Measurements from ENCODE around the gene DNAJC5.
"Not testable (repeated sequence)": the region's sequence is repeated elsewhere in the genome, so short reads cannot be mapped to it uniquely, and the experiment has no call there.

The DNAJC5 gene, protein sequence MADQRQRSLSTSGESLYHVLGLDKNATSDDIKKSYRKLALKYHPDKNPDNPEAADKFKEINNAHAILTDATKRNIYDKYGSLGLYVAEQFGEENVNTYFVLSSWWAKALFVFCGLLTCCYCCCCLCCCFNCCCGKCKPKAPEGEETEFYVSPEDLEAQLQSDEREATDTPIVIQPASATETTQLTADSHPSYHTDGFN

DNA sequence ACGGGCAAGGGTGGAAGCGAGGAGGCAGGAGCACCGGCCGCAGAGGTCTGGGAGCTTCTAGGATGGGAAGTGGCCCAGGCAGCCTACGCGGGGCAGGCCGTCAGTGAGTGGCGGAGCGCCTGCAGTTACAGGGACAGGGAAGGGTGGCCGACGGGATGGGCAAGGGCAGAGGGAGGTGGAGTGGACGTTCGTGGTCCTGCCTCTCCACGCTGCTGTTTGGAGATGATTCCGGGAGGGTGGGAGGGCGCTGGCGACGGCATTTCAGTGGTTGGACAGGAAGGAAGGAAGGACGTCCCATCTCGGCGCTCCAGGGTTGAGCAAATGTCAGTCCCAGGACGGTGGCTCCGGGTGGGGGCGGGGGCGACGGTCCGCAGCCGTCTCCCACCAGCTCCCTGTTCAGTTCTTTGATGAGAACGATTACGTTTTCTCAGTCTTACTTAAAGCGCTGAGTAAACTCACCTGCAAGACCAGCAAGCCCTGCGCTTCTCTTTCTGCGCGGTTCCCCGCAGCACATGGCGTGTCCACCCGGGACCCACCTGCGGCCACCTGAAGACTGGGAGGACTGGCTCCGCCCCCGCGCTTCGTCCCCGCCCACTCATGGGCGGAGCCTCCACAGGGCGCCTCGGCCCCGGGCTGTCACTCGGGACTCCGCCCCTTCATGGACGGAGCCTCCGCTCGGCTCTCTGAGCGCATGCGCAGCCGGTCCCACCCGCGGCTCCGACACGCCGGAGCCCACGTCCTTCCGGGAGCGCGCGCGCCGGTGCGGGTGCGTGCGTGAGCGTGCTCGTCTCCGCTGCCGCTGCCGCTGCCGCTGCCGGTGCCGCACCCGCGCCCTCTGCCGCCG, at the start of gene DNAJC5:
TSS of gene DNAJC5 (plus strand) at position 769 of the 844 bp plus-strand sequence. CDS start 33,220 bp downstream, outside the sequence.
- peaks cover 1% of the 10 kb centered on the region for H3K4me1 ChIP-seq (ENCODE audit: control insufficient read depth, insufficient read depth, low read length)
- peak within 1 kb of the TSS; percentile 56; the same call in 1 of the 2 replicates for H3K4me3 ChIP-seq (ENCODE audit: low read length)
- H3K27me3 ChIP-seq (ENCODE audit: control insufficient read depth, insufficient read depth, low read length), result no peaks in the 10 kb centered on the region
- DNase-seq (ENCODE audit: low read depth, low spot score), result peak; percentile 84
- peaks cover 5% of the 10 kb centered on the region for H3K36me3 ChIP-seq (ENCODE audit: control insufficient read depth, insufficient read depth, low read length)
- WGBS (ENCODE audit: insufficient coverage, insufficient read length), result no CpG with 5 or more reads among the region's 82 CpGs
- H3K27ac ChIP-seq (ENCODE audit: low read length), result no peak within 1 kb of the TSS
- H3K9me3 ChIP-seq (ENCODE audit: control insufficient read depth, insufficient read depth, low read length), result no peaks in the 10 kb centered on the region

DNA sequence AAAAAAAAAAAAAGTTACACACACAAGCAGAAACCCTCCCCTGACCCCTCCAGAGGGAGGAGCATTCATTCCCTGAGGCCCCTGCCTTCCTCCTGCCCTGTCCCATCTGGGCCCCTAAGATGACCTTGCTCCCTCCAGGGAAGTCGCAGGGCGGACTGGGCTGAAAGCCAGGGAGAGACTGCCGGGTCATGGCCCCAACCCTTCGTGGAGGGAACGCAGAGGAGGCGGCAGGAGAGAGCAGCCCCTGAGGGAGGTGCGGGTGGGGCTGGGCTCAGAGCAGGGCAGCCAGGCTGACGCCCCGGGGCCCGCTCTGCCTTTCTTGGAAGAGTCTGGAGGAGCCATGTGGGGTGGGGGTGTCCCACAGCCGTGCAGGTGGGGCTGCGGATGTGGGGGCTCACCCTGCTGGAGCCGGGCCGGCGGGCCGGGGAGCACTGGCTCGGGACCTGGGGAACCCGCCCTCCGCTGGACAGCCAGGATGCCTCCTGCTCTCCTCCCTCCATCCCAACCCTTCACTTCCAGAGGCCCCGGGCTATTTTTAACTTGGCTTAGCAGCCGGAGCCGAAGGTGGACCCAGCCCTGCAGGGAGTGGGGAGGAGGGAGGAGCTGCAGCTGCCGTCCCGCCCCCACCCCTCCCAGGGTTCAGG, 48.7 kb upstream of the DNAJC5 start:
- no peaks in the 10 kb centered on the region for H3K9me3 ChIP-seq (ENCODE audit: control insufficient read depth, insufficient read depth, low read length)
- H3K4me3 ChIP-seq (ENCODE audit: low read length), result peak overlapping the region; percentile 19; the same call in 1 of the 2 replicates
- WGBS (ENCODE audit: insufficient coverage, insufficient read length), result no CpG with 5 or more reads among the region's 24 CpGs
- H3K27me3 ChIP-seq (ENCODE audit: control insufficient read depth, insufficient read depth, low read length), result no peaks in the 10 kb centered on the region
- DNase-seq (ENCODE audit: low read depth, low spot score), result no peak
- H3K27ac ChIP-seq (ENCODE audit: low read length), result no peak overlapping the region
- peaks cover 15% of the 10 kb centered on the region for H3K4me1 ChIP-seq (ENCODE audit: control insufficient read depth, insufficient read depth, low read length)
- no peaks in the 10 kb centered on the region for H3K36me3 ChIP-seq (ENCODE audit: control insufficient read depth, insufficient read depth, low read length)

DNA sequence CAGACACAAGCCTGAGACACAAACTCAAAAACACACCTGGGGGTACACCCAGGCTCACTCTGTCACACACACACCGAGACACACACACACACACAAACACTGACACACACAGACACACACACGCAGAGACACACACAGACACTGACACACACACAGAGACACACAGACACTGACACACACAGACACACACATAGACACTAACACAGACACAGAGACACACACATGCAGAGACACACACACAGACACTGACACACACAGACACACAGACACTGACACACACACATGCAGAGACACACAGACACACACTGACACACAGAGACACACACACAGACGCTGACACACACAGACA, 48.1 kb upstream of the DNAJC5 start:
- Histone ChIP-seq H3K9me3 (ENCODE audit: control insufficient read depth, insufficient read depth, low read length) (no peaks in the 10 kb centered on the region), H3K27ac (ENCODE audit: low read length) (no peak overlapping the region), H3K4me1 (ENCODE audit: control insufficient read depth, insufficient read depth, low read length) (peaks cover 15% of the 10 kb centered on the region), H3K36me3 (ENCODE audit: control insufficient read depth, insufficient read depth, low read length) (no peaks in the 10 kb centered on the region), H3K27me3 (ENCODE audit: control insufficient read depth, insufficient read depth, low read length) (no peaks in the 10 kb centered on the region), H3K4me3 (ENCODE audit: low read length) (no peak overlapping the region)
- no CpG with 5 or more reads among the region's 3 CpGs for WGBS (ENCODE audit: insufficient coverage, insufficient read length)
- no peak for DNase-seq (ENCODE audit: low read depth, low spot score)

DNA sequence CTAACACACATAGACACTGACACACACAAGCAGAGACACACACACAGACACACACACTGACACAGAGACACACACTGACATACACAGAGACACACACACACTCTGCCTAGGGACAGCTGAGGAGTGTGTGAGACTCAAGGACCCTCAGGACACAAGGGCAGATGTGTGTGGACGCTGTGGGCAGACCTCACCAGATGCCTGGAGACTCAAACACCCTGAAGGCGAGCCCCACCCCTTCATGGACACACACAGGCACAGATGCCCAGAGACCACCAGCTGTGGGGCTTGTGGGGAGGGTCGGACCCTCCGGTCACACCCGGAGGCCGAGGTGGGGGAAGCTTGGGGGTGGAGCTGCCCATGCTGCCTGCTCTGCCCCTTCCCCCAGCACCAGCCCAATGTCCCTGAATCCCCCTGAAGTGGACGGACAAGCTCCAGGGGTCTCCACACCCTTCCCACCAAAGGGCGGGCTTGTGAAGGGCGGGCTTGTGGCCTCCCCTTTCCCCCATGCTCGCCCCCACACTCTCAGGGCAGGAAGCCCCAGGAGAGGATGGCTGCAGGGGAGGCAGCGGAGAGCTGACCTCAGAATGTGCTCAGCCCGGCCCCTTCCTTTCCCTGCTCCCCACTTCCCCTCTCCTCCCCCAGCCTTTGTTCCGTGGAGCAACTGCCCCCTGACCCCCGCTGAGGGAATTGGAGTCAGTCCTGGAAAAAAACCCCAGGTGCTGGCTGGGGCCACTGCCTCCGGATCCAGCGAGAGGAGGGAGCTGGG, 47.5 kb upstream of the DNAJC5 start:
- no peaks in the 10 kb centered on the region for H3K36me3 ChIP-seq (ENCODE audit: control insufficient read depth, insufficient read depth, low read length)
- H3K27ac ChIP-seq (ENCODE audit: low read length), result no peak overlapping the region
- peaks cover 15% of the 10 kb centered on the region for H3K4me1 ChIP-seq (ENCODE audit: control insufficient read depth, insufficient read depth, low read length)
- H3K9me3 ChIP-seq (ENCODE audit: control insufficient read depth, insufficient read depth, low read length), result no peaks in the 10 kb centered on the region
- no peak overlapping the region for H3K4me3 ChIP-seq (ENCODE audit: low read length)
- no CpG with 5 or more reads among the region's 16 CpGs for WGBS (ENCODE audit: insufficient coverage, insufficient read length)
- DNase-seq (ENCODE audit: low read depth, low spot score), result peak; percentile 82
- no peaks in the 10 kb centered on the region for H3K27me3 ChIP-seq (ENCODE audit: control insufficient read depth, insufficient read depth, low read length)

DNA sequence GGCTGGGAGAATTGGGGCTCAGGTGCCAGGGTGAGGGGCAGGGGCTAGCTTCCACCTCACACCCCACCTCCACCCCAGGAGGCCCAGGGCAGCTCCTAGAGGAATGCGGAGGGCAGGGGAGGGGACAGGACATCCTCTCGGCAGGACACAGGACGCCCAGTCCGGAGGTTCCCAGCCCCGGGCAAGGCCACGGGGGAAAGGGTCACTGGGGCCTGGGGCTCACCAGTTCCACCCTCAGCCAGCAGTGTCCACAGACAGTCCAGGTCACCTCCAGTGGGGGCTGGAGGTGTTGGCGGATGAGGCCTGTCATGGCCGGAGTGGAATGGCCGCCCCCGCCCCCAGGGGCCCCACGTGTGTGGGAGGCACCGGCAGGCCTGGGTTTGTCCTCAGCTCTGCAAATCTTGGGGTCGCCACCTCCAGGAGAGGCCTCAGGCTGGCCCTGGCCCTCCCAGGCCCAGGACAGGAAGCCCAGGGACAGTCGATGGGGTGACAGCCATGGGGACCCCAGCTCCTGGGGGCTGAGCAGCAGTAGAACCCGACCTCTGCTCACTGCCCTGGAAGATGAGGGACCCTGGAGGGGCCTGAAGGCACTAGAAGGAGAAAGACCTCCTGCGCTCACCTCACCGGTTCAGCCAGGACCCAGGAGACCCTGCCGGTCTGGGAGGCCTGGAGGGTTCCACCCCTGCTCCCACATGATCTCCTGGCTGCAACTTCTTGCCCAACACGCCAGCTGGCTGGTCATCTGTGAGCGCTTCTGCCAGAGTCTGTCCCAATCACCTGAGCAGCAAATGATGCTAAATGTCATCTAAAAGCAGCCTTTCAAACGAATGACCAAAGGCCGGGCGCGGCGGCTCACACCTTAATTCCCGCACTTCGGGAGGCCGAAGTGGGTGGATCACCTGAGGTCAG, 46.7 kb upstream of the DNAJC5 start:
- Histone ChIP-seq H3K4me1 (ENCODE audit: control insufficient read depth, insufficient read depth, low read length) (peaks cover 15% of the 10 kb centered on the region), H3K9me3 (ENCODE audit: control insufficient read depth, insufficient read depth, low read length) (no peaks in the 10 kb centered on the region), H3K27me3 (ENCODE audit: control insufficient read depth, insufficient read depth, low read length) (no peaks in the 10 kb centered on the region), H3K4me3 (ENCODE audit: low read length) (no peak overlapping the region), H3K36me3 (ENCODE audit: control insufficient read depth, insufficient read depth, low read length) (no peaks in the 10 kb centered on the region), H3K27ac (ENCODE audit: low read length) (no peak overlapping the region)
- WGBS (ENCODE audit: insufficient coverage, insufficient read length), result no CpG with 5 or more reads among the region's 28 CpGs
- DNase-seq (ENCODE audit: low read depth, low spot score), result no peak

DNA sequence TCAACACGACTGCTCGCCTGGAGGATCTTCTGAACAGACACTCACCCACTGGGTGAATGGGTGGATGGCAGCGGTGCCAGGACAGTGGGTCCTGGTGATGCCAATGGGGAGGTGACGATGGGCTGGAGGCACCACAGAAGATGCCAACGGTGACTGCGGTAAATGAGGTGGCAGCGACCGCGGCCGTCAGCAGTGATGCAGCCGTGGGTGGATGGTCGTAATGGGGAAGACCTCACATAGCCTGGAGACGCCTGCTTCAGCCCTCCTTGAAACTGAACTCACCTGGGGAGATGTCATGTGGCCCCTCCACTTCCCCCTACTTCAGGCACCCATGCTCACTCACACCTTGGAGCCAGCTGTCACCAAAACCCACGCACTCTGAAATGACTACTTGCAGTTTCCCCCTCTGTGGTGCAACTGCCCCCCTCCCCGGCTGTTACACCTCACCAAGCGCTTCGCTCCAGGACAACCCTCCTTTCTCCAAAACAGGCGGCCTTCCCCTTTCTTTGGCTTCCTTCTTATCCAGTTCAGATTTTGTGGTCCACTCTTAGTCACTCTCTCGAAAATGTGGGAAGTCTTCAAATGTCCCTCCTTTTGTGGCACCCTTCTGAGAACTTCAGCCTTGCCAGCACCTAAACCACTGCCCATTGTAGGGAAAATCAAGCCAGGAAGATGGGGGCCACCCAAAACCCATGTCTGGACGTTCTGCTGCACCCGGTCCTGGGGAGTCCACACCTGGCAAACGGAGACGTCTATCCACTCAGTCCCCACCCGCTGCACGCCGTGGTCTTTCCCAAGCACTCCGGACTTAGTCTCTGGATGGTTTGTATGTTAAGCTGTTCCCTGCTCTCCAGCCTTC, 44.0 kb upstream of the DNAJC5 start:
- H3K9me3 ChIP-seq (ENCODE audit: control insufficient read depth, insufficient read depth, low read length), result no peaks in the 10 kb centered on the region
- H3K36me3 ChIP-seq (ENCODE audit: control insufficient read depth, insufficient read depth, low read length), result no peaks in the 10 kb centered on the region
- H3K27me3 ChIP-seq (ENCODE audit: control insufficient read depth, insufficient read depth, low read length), result no peaks in the 10 kb centered on the region
- no peak overlapping the region for H3K4me3 ChIP-seq (ENCODE audit: low read length)
- H3K27ac ChIP-seq (ENCODE audit: low read length), result no peak overlapping the region
- no CpG with 5 or more reads among the region's 27 CpGs for WGBS (ENCODE audit: insufficient coverage, insufficient read length)
- H3K4me1 ChIP-seq (ENCODE audit: control insufficient read depth, insufficient read depth, low read length), result peaks cover 22% of the 10 kb centered on the region
- no peak for DNase-seq (ENCODE audit: low read depth, low spot score)

DNA sequence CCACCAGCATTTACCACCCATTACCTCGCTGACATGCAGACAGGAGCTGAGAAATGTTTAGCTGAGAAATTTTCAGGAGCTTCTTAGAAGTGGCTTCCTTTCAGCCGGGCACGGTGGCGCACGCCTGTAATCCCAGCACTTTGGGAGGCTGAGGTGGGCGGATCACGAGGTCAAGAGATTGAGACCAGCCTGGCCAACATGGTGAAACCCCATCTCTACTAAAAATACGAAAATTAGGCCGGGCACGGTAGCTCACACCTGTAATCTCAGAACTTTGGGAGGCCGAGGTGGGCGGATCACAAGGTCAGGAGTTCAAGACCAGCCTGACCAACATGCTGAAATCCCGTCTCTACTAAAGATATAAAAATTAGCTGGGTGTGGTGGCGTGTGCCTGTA, 43.4 kb upstream of the DNAJC5 start:
- DNase-seq (ENCODE audit: low read depth, low spot score); H3K4me3 ChIP-seq (ENCODE audit: low read length); H3K27ac ChIP-seq (ENCODE audit: low read length); H3K36me3 ChIP-seq (ENCODE audit: control insufficient read depth, insufficient read depth, low read length); H3K9me3 ChIP-seq (ENCODE audit: control insufficient read depth, insufficient read depth, low read length); H3K27me3 ChIP-seq (ENCODE audit: control insufficient read depth, insufficient read depth, low read length): not testable (repeated sequence)
- WGBS (ENCODE audit: insufficient coverage, insufficient read length), result no CpG with 5 or more reads among the region's 14 CpGs
- peaks cover 22% of the 10 kb centered on the region for H3K4me1 ChIP-seq (ENCODE audit: control insufficient read depth, insufficient read depth, low read length)

DNA sequence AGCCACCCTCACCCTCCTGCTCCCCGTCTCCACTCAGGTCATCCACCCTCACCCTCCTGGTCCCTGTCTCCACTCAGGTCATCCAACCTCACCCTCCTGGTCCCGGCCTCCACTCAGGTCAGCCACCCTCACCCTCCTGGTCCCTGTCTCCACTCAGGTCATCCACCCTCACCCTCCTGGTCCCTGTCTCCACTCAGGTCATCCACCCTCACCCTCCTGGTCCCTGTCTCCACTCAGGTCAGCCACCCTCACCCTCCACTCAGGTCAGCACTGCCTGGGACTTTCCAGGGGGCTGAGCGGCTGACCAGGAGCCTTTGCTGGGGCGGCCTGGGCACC, 41.2 kb upstream of the DNAJC5 start:
- not testable (repeated sequence) for H3K27me3 ChIP-seq (ENCODE audit: control insufficient read depth, insufficient read depth, low read length); H3K27ac ChIP-seq (ENCODE audit: low read length); H3K9me3 ChIP-seq (ENCODE audit: control insufficient read depth, insufficient read depth, low read length); DNase-seq (ENCODE audit: low read depth, low spot score); H3K4me3 ChIP-seq (ENCODE audit: low read length); H3K4me1 ChIP-seq (ENCODE audit: control insufficient read depth, insufficient read depth, low read length); H3K36me3 ChIP-seq (ENCODE audit: control insufficient read depth, insufficient read depth, low read length)
- no CpG with 5 or more reads among the region's 4 CpGs for WGBS (ENCODE audit: insufficient coverage, insufficient read length)

DNA sequence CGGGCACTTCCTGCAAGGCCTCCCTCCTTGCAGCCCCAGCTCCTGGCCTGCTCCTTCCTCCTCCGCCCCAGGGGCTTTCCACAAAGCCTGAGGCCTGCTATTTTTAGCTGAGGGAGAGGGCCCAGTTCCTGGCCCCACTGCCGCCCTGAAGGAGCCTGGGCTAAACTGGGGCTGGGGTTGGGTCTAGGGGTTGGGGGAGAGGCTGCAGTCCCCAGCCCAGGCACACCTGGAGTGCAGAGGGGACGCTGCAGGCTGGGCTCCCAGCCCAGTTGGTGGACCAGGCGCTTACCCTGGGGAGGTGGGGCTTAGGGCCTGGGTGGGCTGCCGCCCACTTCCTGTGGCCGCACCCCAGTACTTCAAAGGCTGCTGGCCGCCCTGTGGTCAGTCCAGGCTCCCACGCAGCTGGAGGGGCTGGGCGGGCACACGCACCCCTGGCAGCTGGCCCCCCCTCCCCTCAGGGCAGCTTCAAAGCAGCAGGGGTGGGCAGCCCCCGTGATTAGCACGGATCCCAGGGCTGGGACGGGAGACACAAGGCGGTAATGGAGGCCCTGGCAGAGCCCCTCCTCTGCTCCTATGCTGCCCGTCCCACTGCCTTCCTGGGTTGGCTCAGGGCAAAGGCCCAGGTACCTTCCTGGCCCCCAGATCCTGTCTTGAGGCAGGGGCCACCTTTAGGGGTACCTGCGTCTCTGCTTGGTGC, 40.7 kb upstream of the DNAJC5 start:
- Histone ChIP-seq H3K27ac (ENCODE audit: low read length) (no peak overlapping the region), H3K36me3 (ENCODE audit: control insufficient read depth, insufficient read depth, low read length) (no peaks in the 10 kb centered on the region), H3K4me3 (ENCODE audit: low read length) (no peak overlapping the region), H3K27me3 (ENCODE audit: control insufficient read depth, insufficient read depth, low read length) (no peaks in the 10 kb centered on the region), H3K4me1 (ENCODE audit: control insufficient read depth, insufficient read depth, low read length) (peaks cover 11% of the 10 kb centered on the region), H3K9me3 (ENCODE audit: control insufficient read depth, insufficient read depth, low read length) (no peaks in the 10 kb centered on the region)
- WGBS (ENCODE audit: insufficient coverage, insufficient read length), result no CpG with 5 or more reads among the region's 17 CpGs
- no peak for DNase-seq (ENCODE audit: low read depth, low spot score)

All from iPS DF 6.9 (cell line).